A673 (cell line): ENCODE results near the gene MEGF10. TPM values are rescaled to one million over a fixed set of nuclear protein-coding genes. Genes with fewer than 3 reads are reported as not detected.

Experiments used
- BruUV-seq: library from RNA; stranded (reverse); fragments of 400-500 nt; replicated peaks from 2 replicates; lab custom pipeline; 2021; lab: Mats Ljungman, UMichigan
- CTCF ChIA-PET: fragments of 300-600 bp; sonication (Branson Sonifier 250); formaldehyde crosslinking; loops from one replicate; lab custom pipeline; 2022; ENCODE audit warnings: antibody characterized with exemption; lab: Charles Lee
- POLR2A ChIA-PET: fragments of 300-600 bp; sonication (Branson Sonifier 250); formaldehyde crosslinking; loops from one replicate; lab custom pipeline; 2022; ENCODE audit warnings: antibody characterized with exemption; ENCODE audit not compliant: low non-redundant PET; lab: Charles Lee
- DNase-seq: peaks from one replicate; pipeline ENCODE4 v3.0.0-alpha.2; 2015; ENCODE audit warnings: low spot score
- H3K27ac ChIP-seq: fragments of 200-600 bp; sonication (generic); 2 replicates; pipeline ENCODE4 v1.5.1; 2016; ENCODE audit warnings: mixed run types, low read depth, mild to moderate bottlenecking, mixed read lengths, antibody characterized with exemption, low read length; ENCODE audit not compliant: poor library complexity, severe bottlenecking
- H3K27me3 ChIP-seq: fragments of 200-600 bp; sonication (generic); replicated peaks from 2 replicates; pipeline ENCODE4 v1.6.1; 2017; ENCODE audit warnings: mixed run types, low read depth, mild to moderate bottlenecking, mixed read lengths, antibody characterized with exemption, low read length; ENCODE audit not compliant: insufficient read depth, poor library complexity
- H3K36me3 ChIP-seq: fragments of 200-600 bp; sonication (generic); 2 replicates; pipeline ENCODE4 v1.6.1; 2016; ENCODE audit warnings: mixed run types, mild to moderate bottlenecking, mixed read lengths, antibody characterized with exemption, low read length; ENCODE audit not compliant: insufficient read depth, poor library complexity, severe bottlenecking
- H3K4me1 ChIP-seq: fragments of 200-600 bp; sonication (generic); 2 replicates; pipeline ENCODE4 v1.6.1; 2017; ENCODE audit warnings: mixed run types, mild to moderate bottlenecking, mixed read lengths, antibody characterized with exemption, low read length; ENCODE audit not compliant: insufficient read depth, poor library complexity, severe bottlenecking
- H3K4me3 ChIP-seq: fragments of 200-600 bp; sonication (generic); 2 replicates; pipeline ENCODE4 v1.5.1; 2016; ENCODE audit warnings: low read depth, mixed run types, mild to moderate bottlenecking, mixed read lengths, low read length; ENCODE audit not compliant: poor library complexity, severe bottlenecking
- H3K9me3 ChIP-seq: fragments of 200-600 bp; sonication (generic); 2 replicates; pipeline ENCODE4 v1.6.1; 2016; ENCODE audit warnings: mixed run types, low read depth, mild to moderate bottlenecking, mixed read lengths, antibody characterized with exemption, low read length; ENCODE audit not compliant: poor library complexity, severe bottlenecking
- CTCF ChIP-seq: fragments of 300-800, 200-600 bp; sonication (generic); conservative IDR thresholded peaks from 2 replicates; pipeline ENCODE4 v1.5.1; 2017; ENCODE audit warnings: low read depth, mild to moderate bottlenecking, antibody characterized with exemption, low read length, moderate library complexity, mixed read lengths
- EZH2 ChIP-seq: fragments of 200-600 bp; sonication (generic); IDR thresholded peaks from 2 replicates; pipeline ENCODE4 v1.6.1; 2017; ENCODE audit warnings: borderline replicate concordance, low read depth, mild to moderate bottlenecking, mixed read lengths, antibody characterized with exemption, low read length; ENCODE audit not compliant: poor library complexity, severe bottlenecking
- intact Hi-C: fragments of 100-400 bp; cut with micrococcal nuclease; formaldehyde crosslinking; loops from one replicate; pipeline ENCODE4 v1.10.0; 2022; ENCODE audit not compliant: unreplicated experiment
- total RNA-seq: library from RNA; stranded (reverse); gene quantifications from 2 replicates; pipeline ENCODE4 v1.2.3, GENCODE V29; 2021

Gene MEGF10
- total RNA-seq, 1 experiment from 2014 or later = 0.71 TPM

GRCh38 chr5:127447827-127448226 is 157.2 kb downstream of the MEGF10 start:
- Histone ChIP-seq H3K27ac (no peak overlapping the region), H3K4me1 (no peaks in the 10 kb centered on the region), H3K36me3 (no peaks in the 10 kb centered on the region), H3K27me3 (no peaks in the 10 kb centered on the region), H3K9me3 (no peaks in the 10 kb centered on the region), H3K4me3 (no peak overlapping the region)
- ChIA-PET POLR2A (no interaction called here), CTCF (no interaction called here)
- BruUV-seq = no TSS peak
- no peak for DNase-seq
- no peak for TF ChIP-seq CTCF
- no peak for TF ChIP-seq EZH2
- intact Hi-C loops = no loop called here

GRCh38 chr5:127450046-127450445 is 159.4 kb downstream of the MEGF10 start:
- no peaks in the 10 kb centered on the region for H3K36me3 ChIP-seq
- ChIA-PET CTCF (no interaction called here), POLR2A (no interaction called here)
- peaks cover 5% of the 10 kb centered on the region for H3K27me3 ChIP-seq
- no peaks in the 10 kb centered on the region for H3K9me3 ChIP-seq
- BruUV-seq = no TSS peak
- no peak for DNase-seq
- intact Hi-C loops = no loop called here
- H3K4me1 ChIP-seq = no peaks in the 10 kb centered on the region
- no peak for TF ChIP-seq EZH2
- TF ChIP-seq CTCF = no peak
- no peak overlapping the region for H3K27ac ChIP-seq
- H3K4me3 ChIP-seq = no peak overlapping the region

DNA sequence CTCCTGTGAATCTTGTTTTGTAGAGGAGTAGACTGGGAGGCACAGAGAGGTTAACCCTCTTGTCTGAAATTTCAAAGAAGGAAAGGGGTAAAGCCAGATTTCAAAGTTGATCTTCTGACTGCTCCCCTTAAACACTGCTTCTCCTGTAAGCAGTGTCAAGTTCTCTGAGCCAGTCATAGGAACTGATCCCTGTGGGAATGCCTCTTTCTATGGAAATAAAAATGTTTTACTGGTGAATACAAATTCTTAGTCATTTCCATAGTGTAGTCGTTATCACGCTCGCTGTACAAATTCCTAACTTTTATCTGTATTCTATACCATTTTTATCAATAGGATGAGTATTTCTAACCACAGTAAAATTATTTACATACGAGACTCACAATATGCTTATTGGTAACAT is 160.5 kb downstream of the MEGF10 start:
- intact Hi-C loops = no loop called here
- no TSS peak for BruUV-seq
- peaks cover 5% of the 10 kb centered on the region for H3K27me3 ChIP-seq
- no peaks in the 10 kb centered on the region for H3K9me3 ChIP-seq
- no peak overlapping the region for H3K27ac ChIP-seq
- H3K4me3 ChIP-seq = no peak overlapping the region
- ChIA-PET POLR2A (no interaction called here), CTCF (no interaction called here)
- no peaks in the 10 kb centered on the region for H3K4me1 ChIP-seq
- H3K36me3 ChIP-seq = no peaks in the 10 kb centered on the region
- TF ChIP-seq EZH2 (no peak), CTCF (no peak)
- no peak for DNase-seq
